SHP77 (cell line): ENCODE results near the gene GCC1.
"Not testable (repeated sequence)": the region's sequence is repeated elsewhere in the genome, so short reads cannot be mapped to it uniquely, and the experiment has no call there.

Experiments
- DNase-seq, 2 experiments: peaks; one replicate each; lab custom pipeline; 2025; lab: John Stamatoyannopoulos, UW

GCC1 gene

GRCh38 chr7:127589896-127590295 lies 4.5 kb upstream of the GCC1 start:
- no peak for DNase-seq

DNA sequence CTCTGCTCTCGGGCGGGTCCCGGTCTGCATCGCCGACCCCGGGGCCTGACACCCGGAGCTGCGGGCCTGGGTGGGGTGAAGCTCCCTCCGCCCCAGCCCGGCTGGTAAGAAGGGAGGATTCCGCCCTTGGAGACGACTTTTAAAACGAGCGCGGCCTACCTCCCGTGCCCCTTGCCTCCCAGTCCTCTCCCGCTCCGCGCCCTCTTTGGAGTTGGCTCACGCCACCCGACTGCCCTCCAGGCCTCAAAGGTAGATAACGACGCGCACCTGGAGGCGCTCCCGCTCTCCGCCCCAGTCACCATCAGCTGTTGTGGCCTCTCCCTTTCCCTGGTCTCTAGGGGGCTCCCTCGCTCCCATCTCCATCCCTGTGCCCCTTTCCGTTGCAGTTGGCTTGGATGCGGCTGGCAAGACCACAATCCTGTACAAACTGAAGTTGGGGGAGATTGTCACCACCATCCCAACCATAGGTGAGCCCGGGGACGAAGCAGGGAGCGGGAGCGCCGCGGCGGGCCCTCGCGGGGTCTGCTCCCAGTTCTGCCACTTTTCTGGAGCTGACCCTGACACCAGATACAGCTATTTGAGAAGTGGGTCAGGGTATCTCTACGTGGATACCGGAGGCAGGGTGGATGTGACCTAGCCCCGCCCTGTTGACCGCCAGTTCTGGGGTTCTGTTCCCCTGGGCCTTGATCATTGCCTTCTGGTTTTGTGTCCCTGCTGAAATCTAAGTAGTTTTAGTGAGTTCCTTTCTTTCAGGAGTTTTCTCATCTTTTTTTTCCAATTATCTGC lies 3.5 kb upstream of the GCC1 start:
- DNase-seq: peak; percentile 33 to 60

DNA sequence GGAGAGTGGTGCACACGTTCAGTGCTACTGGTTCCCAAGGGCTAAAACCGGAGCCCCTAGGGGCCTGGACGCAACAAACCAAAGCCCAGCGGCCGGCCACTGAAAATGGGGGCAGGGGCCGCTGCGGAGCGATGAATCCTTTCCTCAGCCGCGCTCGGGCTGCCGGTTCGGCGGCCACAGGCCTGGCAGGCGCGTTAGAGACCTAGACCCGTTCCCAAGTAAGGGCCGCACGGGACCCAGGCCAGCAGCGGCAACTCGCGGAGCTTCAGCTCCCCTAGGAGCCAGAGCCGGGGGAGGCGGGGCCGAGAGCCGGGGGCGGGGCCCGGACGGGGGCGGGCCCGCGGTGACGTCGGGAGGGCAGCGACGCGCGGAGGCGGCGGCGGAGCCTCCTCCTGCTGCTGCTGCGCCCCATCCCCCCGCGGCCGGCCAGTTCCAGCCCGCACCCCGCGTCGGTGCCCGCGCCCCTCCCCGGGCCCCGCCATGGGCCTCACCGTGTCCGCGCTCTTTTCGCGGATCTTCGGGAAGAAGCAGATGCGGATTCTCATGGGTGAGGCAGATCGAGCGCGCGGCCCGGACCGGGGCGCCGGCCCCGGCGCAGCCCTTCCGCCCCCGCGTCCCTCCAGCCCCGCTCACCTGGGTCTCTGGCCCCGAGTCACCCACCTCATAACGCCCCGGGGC lies 2.8 kb upstream of the GCC1 start, which contains the start of gene ARF5:
Gene ARF5, plus strand, starts transcription at position 393 of the 678 bp plus-strand sequence. Its CDS starts 88 bp downstream, at position 481.
- DNase-seq: peak; percentile 41 to 58

- DNase-seq: no peak
Measured at GRCh38 chr7:127587663-127588018, 2.2 kb upstream of the GCC1 start.

DNA sequence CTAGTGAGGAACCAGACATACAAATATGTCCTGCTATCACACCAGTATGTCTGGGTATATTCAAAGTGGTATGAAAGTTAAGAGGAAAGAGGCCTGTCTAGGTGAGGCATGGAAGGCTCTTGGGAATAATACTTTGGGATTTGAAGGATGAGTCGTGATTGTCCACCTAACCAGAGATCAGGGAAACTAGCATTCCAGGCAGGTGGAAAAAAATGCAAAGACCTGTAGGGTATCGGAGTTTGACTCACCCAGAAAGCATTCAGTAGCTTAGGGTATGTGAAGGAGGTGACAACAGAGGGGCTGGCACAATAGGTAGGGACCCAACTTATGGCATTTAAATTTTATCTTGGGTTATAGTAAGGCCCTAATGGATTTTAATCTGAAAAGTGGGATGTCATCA lies 950 bp upstream of the GCC1 start:
- DNase-seq: no peak

GRCh38 chr7:127584648-127585043 lies 750 bp downstream of the GCC1 start:
- no peak for DNase-seq

- no peak for DNase-seq
Measured at GRCh38 chr7:127582361-127582760, 3.0 kb downstream of the GCC1 start.

- no peak for DNase-seq
Measured at GRCh38 chr7:127581716-127582115, 3.7 kb downstream of the GCC1 start.

DNA sequence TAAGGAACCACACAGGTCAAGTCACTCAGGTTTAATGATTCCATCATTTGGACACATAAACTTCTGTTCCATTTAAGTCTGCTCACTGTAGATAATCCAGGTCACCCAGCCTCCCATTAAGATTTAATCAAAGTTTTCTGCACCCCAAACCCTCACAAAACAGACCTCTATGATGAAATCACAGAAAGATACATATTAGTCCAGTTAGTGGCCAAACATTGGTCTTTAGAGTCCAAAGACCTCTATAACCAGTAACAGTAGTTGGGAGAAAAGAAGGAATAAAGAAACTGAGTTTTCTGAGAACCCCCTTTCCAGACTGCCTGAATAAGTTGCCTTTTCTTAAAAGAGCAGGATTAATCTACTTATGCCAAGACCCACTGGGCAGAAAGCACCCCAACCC lies 4.8 kb downstream of the GCC1 start:
- DNase-seq: no peak

DNA sequence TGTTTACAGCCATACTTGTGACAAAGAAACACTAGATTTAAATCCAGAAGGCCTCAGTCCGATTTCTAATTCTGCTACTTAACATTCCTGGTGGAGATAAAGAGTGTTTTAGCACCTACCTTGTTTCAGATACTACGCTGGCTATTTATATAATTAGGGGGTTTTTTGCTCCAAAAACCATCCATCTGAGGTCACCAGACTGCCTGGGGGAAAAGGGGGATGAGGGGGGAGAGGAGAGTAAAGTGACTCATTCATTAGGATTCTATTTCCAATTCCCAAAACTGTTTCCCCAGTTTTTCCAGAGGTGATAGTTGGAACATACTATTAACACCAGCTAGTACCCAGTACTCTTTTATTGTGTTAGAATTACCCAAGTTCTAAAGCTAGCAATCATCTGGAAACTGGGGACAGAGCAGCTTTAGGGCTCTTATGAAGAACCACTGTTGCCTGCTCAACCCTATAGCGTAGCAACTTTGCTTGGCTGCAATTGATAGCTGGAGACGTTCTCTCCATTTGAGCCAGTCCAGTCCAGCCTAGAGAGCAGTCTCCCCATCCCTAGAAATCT lies 6.6 kb downstream of the GCC1 start:
- no peak for DNase-seq

DNA sequence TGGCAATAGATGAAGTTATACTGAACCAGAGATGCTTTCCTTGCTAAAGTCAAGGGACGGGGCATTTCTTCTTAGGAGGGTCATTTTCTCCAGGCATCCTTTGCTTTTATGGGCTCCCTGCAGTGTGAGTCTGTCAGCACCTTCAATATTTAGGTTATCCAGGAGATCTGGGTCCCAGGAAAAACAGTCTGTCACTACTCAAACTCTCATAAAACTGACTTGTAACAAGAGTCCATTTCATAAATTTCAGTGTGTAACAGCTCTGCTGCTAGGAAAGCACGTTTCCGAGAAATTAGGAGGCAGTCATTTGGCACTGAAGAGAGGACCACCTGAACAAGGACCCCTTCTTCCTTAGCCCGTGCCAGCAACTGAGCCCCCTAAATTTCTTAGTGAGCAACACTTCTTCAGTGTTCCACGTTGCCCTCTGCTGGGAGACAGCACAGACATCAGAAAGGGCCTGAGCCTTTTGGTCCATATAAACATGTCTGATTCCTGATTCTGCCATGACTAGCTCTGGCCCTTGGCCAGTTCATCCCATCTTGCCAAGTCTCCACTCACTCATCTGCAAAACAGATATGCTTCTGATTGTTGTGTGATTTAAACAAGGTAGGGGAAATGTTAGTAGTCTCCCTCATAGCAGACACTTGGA lies 7.2 kb downstream of the GCC1 start:
- DNase-seq: no peak

DNA sequence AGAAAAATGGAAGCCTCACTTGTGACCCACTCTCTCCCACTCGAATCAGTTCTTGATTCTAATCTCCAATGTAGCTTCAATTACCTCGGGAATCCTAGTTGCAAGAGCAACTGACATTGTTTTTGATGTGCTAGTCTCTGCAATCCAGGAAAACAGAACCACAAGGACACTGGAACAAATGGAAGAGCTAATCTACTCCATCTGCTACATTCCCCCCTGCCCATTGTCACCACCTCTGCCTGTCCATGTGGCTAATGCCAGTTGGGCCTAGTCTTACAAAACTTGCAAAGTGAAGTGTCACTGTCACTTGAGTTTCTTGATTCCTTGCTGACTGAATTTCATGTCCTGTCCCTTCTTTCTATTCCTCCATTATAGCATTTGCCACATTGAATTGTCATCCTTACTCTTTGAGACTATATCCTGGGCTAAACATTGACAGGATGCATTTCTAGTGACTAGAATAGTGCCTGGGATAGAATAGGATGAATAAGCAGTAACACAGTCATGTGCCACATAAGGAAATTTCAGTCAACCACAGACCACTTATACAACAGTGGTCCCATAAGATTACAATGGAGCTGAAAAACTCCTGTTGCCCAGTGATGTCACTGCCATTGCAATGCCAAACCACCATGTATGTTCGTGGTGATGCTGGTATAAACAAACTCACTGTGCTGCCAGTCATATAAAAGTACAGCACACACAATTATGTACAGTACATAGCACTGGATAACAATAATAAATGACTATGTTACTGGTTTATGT lies 13.5 kb downstream of the GCC1 start:
- no peak for DNase-seq

GRCh38 chr7:127568034-127568433 lies 17.4 kb downstream of the GCC1 start:
- DNase-seq: not testable (repeated sequence)

DNA sequence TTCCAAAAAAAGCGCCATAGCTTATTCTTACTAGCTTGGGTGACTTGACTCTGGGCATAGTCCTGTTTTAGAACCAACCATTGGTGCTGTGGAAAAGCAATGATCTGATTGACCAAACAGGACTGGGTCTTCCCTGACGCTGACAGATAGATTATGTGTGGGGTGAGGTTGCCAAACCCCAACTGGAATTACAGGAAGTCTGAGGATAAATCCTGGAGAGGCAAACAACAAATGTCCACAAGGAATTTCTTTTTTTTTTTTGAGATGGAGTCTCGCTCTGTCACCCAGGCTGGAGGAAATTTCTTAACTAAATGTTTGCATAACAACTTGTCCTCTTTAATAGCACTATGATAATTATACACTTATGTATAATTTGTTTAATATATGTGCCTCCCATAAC lies 19.2 kb downstream of the GCC1 start:
- no peak for DNase-seq

- DNase-seq: no peak
Measured at GRCh38 chr7:127557803-127558202, 27.6 kb downstream of the GCC1 start.

GRCh38 chr7:127556404-127556803 lies 29.0 kb downstream of the GCC1 start:
- no peak for DNase-seq

DNA sequence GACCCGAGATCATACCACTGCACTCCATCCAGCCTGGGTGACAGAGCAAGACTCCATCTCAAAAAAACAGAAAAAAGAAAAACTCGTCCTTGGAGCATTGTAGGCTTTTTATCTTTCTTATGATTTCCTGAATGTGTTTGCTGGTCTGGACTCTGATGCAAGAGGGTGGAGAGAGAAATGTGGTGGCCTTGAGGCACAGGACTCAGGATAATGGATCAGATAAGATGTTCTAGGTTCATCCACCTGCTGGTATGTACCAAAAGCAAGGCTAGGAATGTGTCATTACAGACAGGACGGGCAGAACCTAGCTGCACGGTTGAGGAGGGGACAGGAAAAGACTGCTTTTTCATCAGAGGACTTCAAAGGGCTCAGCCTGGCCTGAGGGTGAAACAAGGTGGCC lies 33.5 kb downstream of the GCC1 start:
- no peak for DNase-seq

DNA sequence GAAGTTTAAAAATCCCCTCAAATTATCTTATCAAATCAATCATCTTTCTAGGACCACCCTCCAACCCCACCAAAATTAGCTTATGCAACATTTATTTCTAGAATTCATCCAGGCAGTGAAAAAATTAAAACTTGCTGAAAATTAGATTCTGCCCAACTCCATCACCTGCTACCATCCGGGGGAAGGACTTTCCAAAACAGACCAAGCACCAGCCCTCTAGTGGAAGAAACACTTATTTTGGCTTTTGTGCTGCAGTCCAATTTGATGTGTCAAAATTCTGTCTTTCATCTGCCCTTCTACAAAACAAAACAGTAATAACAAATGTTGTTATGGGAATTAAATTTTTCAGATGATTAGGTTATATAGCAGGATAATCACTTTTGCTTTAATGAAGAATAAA lies 35.1 kb downstream of the GCC1 start:
- DNase-seq: no peak

DNA sequence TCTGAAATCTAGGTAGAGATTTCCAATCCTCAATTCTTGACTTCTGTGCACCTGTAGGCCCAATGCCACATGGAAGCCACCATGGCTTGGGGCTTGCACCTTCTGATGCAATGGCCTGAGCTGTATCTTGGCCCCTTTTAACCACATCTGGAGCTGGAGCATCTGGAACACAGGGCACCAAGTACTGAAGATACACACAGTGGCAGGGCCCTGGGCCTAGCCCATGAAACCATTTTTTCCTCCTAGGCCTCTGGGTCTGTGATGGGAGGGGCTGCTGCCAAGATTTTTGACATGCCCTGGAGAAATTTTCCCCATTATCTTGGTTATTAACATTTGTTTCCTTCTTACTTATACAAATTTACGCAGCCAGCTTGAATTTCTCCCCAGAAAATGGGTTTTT lies 39.1 kb downstream of the GCC1 start:
- DNase-seq: no peak

DNA sequence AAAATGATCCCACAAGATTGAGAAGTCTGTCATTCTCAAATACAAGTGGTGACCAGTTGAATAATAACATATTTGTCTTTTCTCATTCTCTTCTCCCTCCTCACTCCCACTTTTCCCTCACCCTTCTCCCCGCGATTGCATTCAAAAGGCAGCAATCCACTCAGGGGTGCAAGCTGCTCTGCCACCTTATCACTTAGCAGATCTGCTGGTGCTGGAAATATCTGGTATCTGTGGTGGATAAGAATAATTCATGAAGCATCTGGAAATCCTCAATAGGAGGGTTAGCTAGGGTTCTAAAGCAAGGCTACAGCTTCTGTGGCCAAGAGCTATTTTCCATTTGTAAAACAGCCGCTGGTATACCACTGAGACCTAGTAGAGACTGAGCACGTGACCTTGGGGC lies 43.8 kb downstream of the GCC1 start:
- no peak for DNase-seq

DNA sequence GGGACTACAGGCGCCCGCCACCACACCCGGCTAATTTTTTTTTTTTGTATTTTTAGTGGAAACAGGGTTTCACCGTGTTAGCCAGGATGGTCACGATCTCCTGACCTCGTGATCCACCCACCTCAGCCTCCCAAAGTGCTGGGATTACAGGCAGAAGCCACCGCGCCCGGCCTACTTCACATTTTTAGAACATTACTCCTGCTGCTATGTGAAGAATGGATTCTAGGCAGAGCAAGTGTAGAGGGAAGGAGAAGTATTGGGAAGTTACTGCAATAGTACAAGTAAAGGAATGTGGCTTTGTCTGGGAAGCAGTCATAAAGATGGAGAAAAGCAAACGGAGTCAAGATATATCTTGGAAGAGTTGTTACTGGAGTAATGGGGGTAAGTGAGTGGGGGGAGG lies 44.9 kb downstream of the GCC1 start:
- DNase-seq: not testable (repeated sequence)

DNA sequence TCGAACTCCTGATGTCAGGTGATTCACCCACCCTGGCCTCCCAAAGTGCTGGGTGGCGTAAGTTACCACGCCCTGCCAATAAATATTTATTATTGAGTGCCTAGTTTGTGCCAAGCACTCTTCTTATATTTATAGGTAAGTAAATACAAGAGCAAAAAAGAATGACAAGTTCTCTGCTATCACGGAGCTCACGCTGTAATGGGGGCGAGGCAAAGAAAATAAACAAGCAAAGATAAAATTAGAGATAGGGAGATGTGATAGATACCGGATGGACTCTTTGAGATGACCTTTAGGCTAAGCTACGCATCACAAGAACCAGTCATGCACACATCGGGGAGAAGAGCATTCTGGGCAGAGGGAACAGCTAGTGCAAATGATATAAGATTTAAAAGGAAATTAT lies 46.3 kb downstream of the GCC1 start:
- DNase-seq: no peak
